NCI-H187 treated with DMSO at 0.1 percent for 48 hours (cell line): ENCODE results near the gene GAL3ST1.
"Not testable (repeated sequence)": the region's sequence is repeated elsewhere in the genome, so short reads cannot be mapped to it uniquely, and the experiment has no call there.

Experiments used
- DNase-seq: peaks from one replicate; lab custom pipeline; 2025; lab: John Stamatoyannopoulos, UW

GAL3ST1 gene

DNA sequence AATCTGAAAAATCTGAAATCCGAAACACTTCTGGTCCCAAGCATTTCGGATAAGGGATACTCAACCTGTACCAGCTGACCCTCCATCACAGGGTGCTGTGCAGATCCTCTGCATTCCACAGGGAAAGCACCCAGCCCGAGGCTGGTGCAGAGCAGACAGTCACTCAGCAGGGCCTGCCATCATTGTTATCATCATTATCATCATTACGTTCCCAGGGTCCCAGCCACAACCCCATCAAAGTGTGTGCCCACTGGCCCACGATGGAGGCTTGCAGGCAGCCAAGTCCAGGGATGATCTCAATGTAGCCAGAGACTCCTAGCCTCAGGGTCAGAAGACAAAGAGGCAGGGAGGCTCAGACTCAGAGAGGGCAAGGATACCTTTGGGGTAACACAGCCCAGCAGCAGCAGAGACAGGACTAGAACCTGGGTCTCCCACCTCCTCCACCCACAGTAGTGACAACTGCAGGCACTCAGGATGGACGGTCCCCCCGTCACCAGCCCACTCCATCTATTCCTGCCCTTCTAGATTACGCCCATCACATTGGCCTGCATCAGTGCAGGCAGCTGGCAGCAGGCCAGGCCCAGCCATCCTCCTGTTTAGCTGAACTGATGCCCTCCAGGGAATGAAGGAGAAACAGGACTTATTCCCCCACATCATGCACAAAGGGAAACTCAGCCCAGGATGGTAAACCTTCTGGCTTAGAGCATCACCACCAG, 10.3 kb downstream of the GAL3ST1 start:
- DNase-seq: no peak

GRCh38 chr22:30562366-30562765, 12.1 kb downstream of the GAL3ST1 start:
- DNase-seq: no peak

GRCh38 chr22:30561402-30562189, 12.9 kb downstream of the GAL3ST1 start:
- no peak for DNase-seq

GRCh38 chr22:30560643-30561202, 13.7 kb downstream of the GAL3ST1 start:
- not testable (repeated sequence) for DNase-seq

GRCh38 chr22:30559889-30560288, 14.6 kb downstream of the GAL3ST1 start:
- no peak for DNase-seq

DNA sequence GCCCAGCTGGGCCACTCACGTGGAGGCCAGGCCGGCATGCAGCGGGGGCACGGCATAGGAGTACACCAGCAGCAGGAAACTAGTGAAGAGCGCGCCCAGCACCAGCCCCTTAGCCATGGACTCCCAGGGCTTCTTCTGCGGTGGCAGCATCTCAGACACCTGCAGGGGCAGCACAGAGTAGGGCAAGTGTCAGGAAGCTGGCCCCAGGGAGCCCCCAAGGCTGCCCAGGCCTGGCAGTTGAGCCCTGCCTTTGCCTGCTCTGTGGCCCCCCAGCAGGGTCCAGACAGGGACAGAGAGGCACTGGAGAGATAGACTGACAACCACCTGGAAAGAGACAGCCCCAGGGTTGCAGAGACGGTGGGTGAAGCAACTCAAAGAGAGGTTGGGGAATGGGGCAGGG, 17.2 kb downstream of the GAL3ST1 start:
- DNase-seq: no peak

DNA sequence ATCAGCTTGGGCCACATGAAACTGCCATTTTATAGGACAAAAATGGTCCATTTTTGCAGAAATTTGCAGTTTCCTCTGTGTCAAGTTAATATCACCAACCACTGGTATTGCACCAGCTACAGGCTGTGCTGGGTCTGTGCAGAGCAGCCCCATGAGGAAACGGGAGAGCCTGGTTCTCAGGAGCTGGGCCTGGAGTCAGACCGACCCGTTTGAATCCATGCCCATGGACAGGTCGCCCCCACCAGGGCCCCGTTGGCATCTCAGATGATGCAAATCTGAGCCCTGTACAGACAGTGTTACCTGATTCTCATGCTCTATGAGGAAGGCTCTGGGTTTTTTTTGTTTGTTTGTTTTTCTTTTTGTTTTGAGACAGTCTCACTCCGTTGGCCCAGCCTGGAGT, 18.1 kb downstream of the GAL3ST1 start:
- no peak for DNase-seq

- no peak for DNase-seq
Observed at GRCh38 chr22:30555282-30556210, 18.9 kb downstream of the GAL3ST1 start.

DNA sequence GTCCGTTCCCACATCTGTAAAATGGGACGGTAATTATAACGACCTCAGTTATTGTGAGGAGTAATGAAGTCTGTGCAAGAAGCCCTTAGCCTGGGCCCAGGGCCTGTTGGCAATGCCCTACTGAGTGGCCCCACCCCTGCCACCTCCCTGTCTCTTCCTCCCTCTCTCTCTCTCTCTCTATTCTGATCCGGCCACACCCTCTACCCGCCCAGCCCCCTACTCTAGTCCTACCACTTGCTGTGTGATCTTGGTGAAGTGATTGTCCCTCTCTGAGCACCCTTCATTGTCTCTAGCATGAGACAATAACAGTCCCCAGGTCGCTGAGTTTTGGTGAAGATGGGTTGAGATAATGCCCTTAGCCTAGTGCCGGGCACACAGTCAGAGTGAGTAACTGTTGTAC, 20.5 kb downstream of the GAL3ST1 start:
- no peak for DNase-seq

GRCh38 chr22:30552719-30553118, 21.7 kb downstream of the GAL3ST1 start:
- no peak for DNase-seq

DNA sequence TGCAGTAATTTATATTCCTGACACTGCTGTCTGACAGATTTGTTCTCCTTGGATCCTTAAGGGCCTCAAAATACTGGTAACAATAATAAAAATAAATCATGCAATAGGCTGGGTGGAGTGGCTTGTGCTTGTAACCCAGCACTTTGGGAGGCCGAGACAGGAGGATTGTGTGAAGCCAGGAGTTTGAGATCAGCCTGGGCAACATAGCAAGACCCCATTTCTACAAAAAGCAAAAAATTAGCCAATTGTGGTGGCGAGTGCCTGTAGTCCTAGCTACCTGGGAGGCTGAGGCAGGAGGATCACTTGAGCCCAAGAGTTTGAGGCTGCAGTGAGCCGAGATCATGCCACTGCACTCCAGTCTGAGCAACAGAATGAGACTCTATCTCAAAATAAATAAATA, 22.7 kb downstream of the GAL3ST1 start:
- DNase-seq: not testable (repeated sequence)

DNA sequence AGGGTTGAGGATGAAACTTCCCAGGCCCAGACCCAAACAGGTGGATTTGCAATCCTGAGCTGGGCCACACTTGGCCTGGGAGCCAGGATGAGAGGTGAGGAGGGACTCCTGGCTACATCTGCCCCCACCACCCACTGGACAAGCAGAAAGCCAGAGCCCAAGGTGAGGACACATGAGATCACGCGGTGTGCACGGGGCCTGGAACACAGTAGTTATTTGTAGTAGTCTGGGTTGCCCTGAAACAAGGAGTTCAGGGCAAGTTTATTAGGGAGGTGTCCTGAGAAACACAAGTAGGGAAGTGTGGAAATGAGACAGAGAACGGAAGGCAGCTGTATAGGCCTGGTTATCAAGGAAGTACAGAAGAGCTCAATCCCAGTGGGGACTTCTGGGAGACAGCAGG, 27.3 kb downstream of the GAL3ST1 start:
- DNase-seq: no peak

GRCh38 chr22:30546616-30547015, 27.8 kb downstream of the GAL3ST1 start, which contains the start of gene SEC14L6:
SEC14L6 (minus strand) TSS chr22:30546741; CDS start chr22:30546682, 59 bp downstream.
- no peak for DNase-seq

GRCh38 chr22:30542811-30543188, 31.7 kb downstream of the GAL3ST1 start:
- DNase-seq: no peak

DNA sequence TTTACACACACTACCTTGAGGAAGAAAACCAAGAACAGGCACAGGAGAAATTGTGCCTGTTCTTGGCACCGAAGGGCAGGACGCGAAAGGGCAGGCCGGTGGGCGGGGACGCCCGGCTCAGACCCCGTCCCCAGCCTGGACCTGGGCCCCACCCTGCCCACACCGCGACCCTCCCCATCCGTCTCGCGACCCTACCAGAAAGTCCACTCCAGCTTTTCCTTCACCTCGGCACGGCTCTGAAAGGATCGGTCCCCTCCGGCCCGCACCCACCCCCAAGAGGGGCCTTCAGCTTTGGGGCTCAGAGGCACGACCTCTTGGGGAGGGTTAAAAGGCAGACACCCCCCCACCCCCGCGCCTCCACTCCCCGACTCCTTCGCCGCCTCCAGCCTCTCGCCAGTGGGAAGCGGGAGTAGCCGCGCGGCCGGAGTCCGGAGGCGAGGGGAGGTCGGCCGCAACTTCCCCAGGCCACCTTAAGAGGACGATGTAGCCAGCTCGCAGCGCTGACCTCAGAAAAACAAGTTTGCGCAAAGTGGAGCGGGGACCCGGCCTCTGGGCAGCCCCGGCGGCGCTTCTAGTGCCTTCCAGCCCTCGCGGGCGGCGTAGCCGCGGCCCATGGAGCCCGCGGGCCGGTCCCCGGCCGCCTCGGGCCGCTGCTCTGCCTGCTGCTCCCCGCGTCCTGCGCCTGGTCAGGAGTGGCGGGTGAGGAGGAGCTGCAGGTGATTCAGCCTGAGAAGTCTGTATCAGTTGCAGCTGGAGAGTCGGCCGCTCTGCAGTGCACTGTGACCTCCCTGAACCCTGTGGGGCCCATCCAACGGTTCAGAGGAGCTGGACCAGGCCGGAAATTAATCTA, 32.3 kb downstream of the GAL3ST1 start:
- no peak for DNase-seq

DNA sequence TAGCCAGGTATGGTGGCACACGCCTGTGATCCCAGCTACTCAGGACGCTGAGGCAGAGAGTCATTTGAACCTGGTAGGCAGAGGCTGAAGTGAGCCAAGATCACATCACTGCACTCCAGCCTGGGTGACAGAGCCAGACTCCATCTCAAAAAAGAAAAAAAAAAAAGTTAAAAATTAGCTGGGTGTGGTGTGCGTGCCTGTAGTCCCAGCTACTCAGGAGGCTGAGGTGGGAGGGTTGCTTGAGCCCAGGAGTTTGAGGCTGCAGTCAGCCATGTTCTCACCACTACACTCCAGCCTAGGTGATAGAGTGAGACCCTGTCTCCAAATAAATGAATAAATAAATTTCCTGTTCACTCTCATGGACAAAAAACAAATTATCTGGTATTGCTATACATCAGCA, 33.0 kb downstream of the GAL3ST1 start:
- DNase-seq: not testable (repeated sequence)

DNA sequence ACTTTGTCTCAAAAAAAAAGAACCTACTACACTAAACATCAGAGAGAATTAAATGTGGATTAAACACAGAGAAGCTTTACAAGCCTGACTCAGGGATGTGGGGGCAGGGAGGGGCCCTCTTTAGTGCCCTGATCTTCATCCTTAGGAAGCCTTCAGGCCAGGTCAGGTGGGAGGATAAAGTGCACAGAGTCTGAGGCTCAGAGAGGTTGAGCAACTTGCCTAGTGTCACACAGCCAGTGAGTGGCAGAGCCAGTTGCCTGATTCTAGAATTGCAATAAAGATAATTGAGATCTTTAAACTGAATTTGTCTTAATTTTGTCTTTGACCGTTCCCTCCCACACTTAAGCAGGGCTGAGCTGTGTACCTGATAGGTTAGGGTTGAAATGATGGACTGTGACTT, 35.1 kb downstream of the GAL3ST1 start:
- no peak for DNase-seq

GRCh38 chr22:30538280-30538679, 36.2 kb downstream of the GAL3ST1 start:
- no peak for DNase-seq

GRCh38 chr22:30537083-30537731, 37.3 kb downstream of the GAL3ST1 start:
- DNase-seq: no peak

GRCh38 chr22:30535182-30535581, 39.3 kb downstream of the GAL3ST1 start:
- DNase-seq: no peak
